IMR-90 (cell line): ENCODE measurements around the gene EHBP1. TPM values are rescaled to one million over a fixed set of nuclear protein-coding genes. Genes with fewer than 3 reads are reported as not detected.

Source experiments
- ATAC-seq: fragments of 200-7000 bp; cut with Tn5 transposase; 2 replicates; pipeline ENCODE4 v1.9.1; 2020; ENCODE audit warnings: low read depth, mild to moderate bottlenecking, moderate library complexity
- BruUV-seq: library from RNA; stranded (reverse); fragments of 400-500 nt; replicated peaks from 2 replicates; lab custom pipeline; 2021; lab: Mats Ljungman, UMichigan
- CTCF ChIA-PET: fragments of 300-600 bp; formaldehyde crosslinking; extraction: SDS; loops from one replicate; lab custom pipeline; 2021; ENCODE audit warnings: antibody characterized with exemption; lab: Yijun Ruan, JAX
- POLR2A ChIA-PET: fragments of 300-600 bp; sonication (Branson Sonifier 250); formaldehyde crosslinking; loops from one replicate; lab custom pipeline; 2022; ENCODE audit warnings: antibody characterized with exemption; ENCODE audit not compliant: unreplicated experiment; lab: Charles Lee
- DNase-seq: peaks from one replicate; pipeline ENCODE4 v3.0.0; 2013
- H2AFZ ChIP-seq: replicated peaks from 2 replicates; pipeline ENCODE3; 2013; ENCODE audit warnings: low read length, mild to moderate bottlenecking; ENCODE audit not compliant: poor library complexity
- H2AK5ac ChIP-seq: 2 replicates; pipeline ENCODE4 v1.6.1; 2013; ENCODE audit warnings: low read depth, low read length, inconsistent platforms
- H2AK9ac ChIP-seq: replicated peaks from 2 replicates; pipeline ENCODE3; 2013; ENCODE audit warnings: mild to moderate bottlenecking, low read depth, low read length, moderate library complexity; ENCODE audit not compliant: poor library complexity
- H2BK120ac ChIP-seq: 2 replicates; pipeline ENCODE4 v1.6.1; 2013; ENCODE audit warnings: low read depth, low read length, inconsistent platforms
- H2BK15ac ChIP-seq: 3 replicates; pipeline ENCODE4 v1.6.1; 2013; ENCODE audit warnings: low read depth, low read length, inconsistent platforms
- H2BK20ac ChIP-seq: 2 replicates; pipeline ENCODE4 v1.6.1; 2013; ENCODE audit warnings: low read depth, mild to moderate bottlenecking, inconsistent platforms, low read length, moderate library complexity
- H2BK5ac ChIP-seq: 2 replicates; pipeline ENCODE4 v1.6.1; 2013; ENCODE audit warnings: mild to moderate bottlenecking, low read depth, low read length, inconsistent platforms; ENCODE audit not compliant: poor library complexity, severe bottlenecking
- H3K14ac ChIP-seq: replicated peaks from 2 replicates; pipeline ENCODE4 v1.6.1; 2013; ENCODE audit warnings: low read depth, low read length, inconsistent platforms
- H3K18ac ChIP-seq: 2 replicates; pipeline ENCODE4 v1.6.1; 2013; ENCODE audit warnings: low read depth, low read length, control low read depth
- H3K23ac ChIP-seq: 2 replicates; pipeline ENCODE4 v1.6.1; 2013; ENCODE audit warnings: low read depth, low read length, inconsistent platforms
- H3K27ac ChIP-seq: 2 replicates; pipeline ENCODE4 v1.5.1; 2013; ENCODE audit warnings: mild to moderate bottlenecking, control low read depth, low read length; ENCODE audit not compliant: insufficient read depth
- H3K27me3 ChIP-seq: 2 replicates; pipeline ENCODE4 v1.6.1; 2013; ENCODE audit warnings: low read length; ENCODE audit not compliant: control insufficient read depth, insufficient read depth
- H3K36me3 ChIP-seq: 2 replicates; pipeline ENCODE4 v1.6.1; 2013; ENCODE audit warnings: low read length, mixed read lengths; ENCODE audit not compliant: control insufficient read depth, insufficient read depth
- H3K4ac ChIP-seq: 2 replicates; pipeline ENCODE4 v1.6.1; 2013; ENCODE audit warnings: low read depth, low read length, inconsistent platforms
- H3K4me1 ChIP-seq: 2 replicates; pipeline ENCODE4 v1.6.1; 2013; ENCODE audit warnings: low read length, mixed read lengths; ENCODE audit not compliant: control insufficient read depth, insufficient read depth
- H3K4me2 ChIP-seq: 2 replicates; pipeline ENCODE4 v1.6.1; 2013; ENCODE audit warnings: low read depth, mild to moderate bottlenecking, control low read depth, low read length, moderate library complexity
- H3K4me3 ChIP-seq: 2 replicates; pipeline ENCODE4 v1.5.1; 2013; ENCODE audit warnings: low read depth, mild to moderate bottlenecking, control low read depth, low read length, moderate library complexity; ENCODE audit not compliant: insufficient read depth
- H3K56ac ChIP-seq: 2 replicates; pipeline ENCODE4 v1.6.1; 2013; ENCODE audit warnings: low read length, inconsistent platforms; ENCODE audit not compliant: insufficient read depth; ENCODE audit errors: extremely low read depth
- H3K79me1 ChIP-seq, 2 experiments: 2 replicates each; pipeline ENCODE4 v1.6.1; 2013; ENCODE audit warnings: low read length in 2 of 2, inconsistent platforms in 1 of 2, low read depth in 1 of 2
- H3K9ac ChIP-seq: 2 replicates; pipeline ENCODE4 v1.6.1; 2013; ENCODE audit warnings: low read depth, low read length, control low read depth
- H3K9me1 ChIP-seq: 2 replicates; pipeline ENCODE4 v1.6.1; 2013; ENCODE audit warnings: low read length, inconsistent platforms; ENCODE audit not compliant: insufficient read depth
- H3K9me3 ChIP-seq: 2 replicates; pipeline ENCODE4 v1.6.1; 2013; ENCODE audit warnings: low read length; ENCODE audit not compliant: control insufficient read depth, insufficient read depth
- H4K20me1 ChIP-seq: 2 replicates; pipeline ENCODE4 v1.6.1; 2013; ENCODE audit warnings: low read length, inconsistent platforms; ENCODE audit not compliant: insufficient read depth
- H4K5ac ChIP-seq: 2 replicates; pipeline ENCODE4 v1.6.1; 2013; ENCODE audit warnings: mild to moderate bottlenecking, low read depth, low read length, control low read depth
- H4K8ac ChIP-seq, 2 experiments: 2 replicates each; pipeline ENCODE4 v1.6.1; 2013; ENCODE audit warnings: low read depth in 2 of 2, low read length in 2 of 2, control low read depth in 1 of 2, inconsistent platforms in 1 of 2
- H4K91ac ChIP-seq: 2 replicates; pipeline ENCODE4 v1.6.1; 2013; ENCODE audit warnings: low read depth, low read length, inconsistent platforms; ENCODE audit not compliant: insufficient read depth
- BHLHE40 ChIP-seq: fragments of 150-350 bp; IDR thresholded peaks from 2 replicates; pipeline ENCODE4 v1.6.1; 2016; ENCODE audit warnings: mild to moderate bottlenecking, low read depth, low read length
- CEBPB ChIP-seq: IDR thresholded peaks from 2 replicates; pipeline ENCODE4 v1.6.1; 2012; ENCODE audit warnings: low read depth, low read length, improper control_type of control experiment
- CHD1 ChIP-seq: IDR thresholded peaks from 2 replicates; pipeline ENCODE4 v1.6.1; 2012; ENCODE audit warnings: low read depth, low read length, improper control_type of control experiment
- CTCF ChIP-seq: conservative IDR thresholded peaks from 2 replicates; pipeline ENCODE4 v1.5.1; 2012; ENCODE audit warnings: mild to moderate bottlenecking, low read depth, low read length, improper control_type of control experiment
- ELK1 ChIP-seq: fragments of 150-350 bp; IDR thresholded peaks from 2 replicates; pipeline ENCODE4 v1.6.1; 2016; ENCODE audit warnings: low read depth, mild to moderate bottlenecking, low read length, moderate library complexity, borderline replicate concordance
- FOS ChIP-seq: fragments of 150-350 bp; IDR thresholded peaks from 2 replicates; pipeline ENCODE4 v1.6.1; 2016; ENCODE audit warnings: low read depth, low read length
- MXI1 ChIP-seq: IDR thresholded peaks from 2 replicates; pipeline ENCODE4 v1.6.1; 2012; ENCODE audit warnings: low read depth, mild to moderate bottlenecking, low read length, moderate library complexity, borderline replicate concordance
- RAD21 ChIP-seq: IDR thresholded peaks from 2 replicates; pipeline ENCODE4 v1.6.1; 2012; ENCODE audit warnings: low read length, improper control_type of control experiment
- RFX5 ChIP-seq: IDR thresholded peaks from 2 replicates; pipeline ENCODE4 v1.8.0; 2012; ENCODE audit warnings: low read depth, mild to moderate bottlenecking, low read length, moderate library complexity
- SMC3 ChIP-seq: fragments of 150-350 bp; IDR thresholded peaks from 2 replicates; pipeline ENCODE4 v1.6.1; 2016; ENCODE audit warnings: low read depth, mild to moderate bottlenecking, antibody characterized with exemption, low read length, moderate library complexity
- USF2 ChIP-seq: fragments of 150-350 bp; IDR thresholded peaks from 2 replicates; pipeline ENCODE4 v1.6.1; 2017; ENCODE audit warnings: mild to moderate bottlenecking, antibody characterized with exemption, low read length, low read depth
- WGBS, 2 experiments: methylation state at CpG; one replicate each; pipeline versions ENCODE4 v1.1.5 to v1.1.7; 2013; ENCODE audit warnings: missing lambda C conversion rate in 2 of 2; ENCODE audit not compliant: insufficient read length in 1 of 2; ENCODE audit errors: extremely low coverage in 2 of 2; 5-methylcytosine and 5-hydroxymethylcytosine counted together
- dilution Hi-C: fragments of 300-500 bp; cut with HindIII; formaldehyde crosslinking; loops from one replicate; pipeline ENCODE4 v1.14.3; 2018; ENCODE audit warnings: low sequenced_read_pairs; ENCODE audit not compliant: unreplicated experiment
- in situ Hi-C: fragments of 300-500 bp; cut with MboI; formaldehyde crosslinking; loops from 3 replicates; pipeline ENCODE4 v1.14.3; 2019; ENCODE audit warnings: low sequenced_read_pairs, inconsistent platforms, mixed read lengths
- intact Hi-C: fragments of 100-400 bp; cut with micrococcal nuclease; formaldehyde crosslinking; loops from 2 replicates; pipeline ENCODE4 v1.10.0; 2022
- polyA plus RNA-seq, 3 experiments: library from polyadenylated mRNA; depleted of rRNA; stranded (reverse); fragments of >200 nt; gene quantifications; 2 replicates each; pipeline ENCODE4 v1.2.3, GENCODE V29; 2012; ENCODE audit warnings: low replicate concordance in 1 of 3
- total RNA-seq: library from RNA; depleted of rRNA; stranded (reverse); fragments of >200 nt; gene quantifications from 2 replicates; pipeline ENCODE4 v1.2.3, GENCODE V29; 2012

The EHBP1 gene
- total and polyA plus RNA-seq, 2 of the 4 experiments (the other 2 are of a cell fraction) = 28.3 to 44.4 TPM

- dilution Hi-C loops = no loop called here
- no peaks in the 10 kb centered on the region for H3K4me1 ChIP-seq
- TF ChIP-seq CHD1 (no peak), MXI1 (no peak), CEBPB (no peak), FOS (no peak), CTCF (no peak), RAD21 (no peak), ELK1 (no peak), BHLHE40 (no peak), RFX5 (no peak), USF2 (no peak), SMC3 (no peak)
- no peaks in the 10 kb centered on the region for H4K20me1 ChIP-seq
- intact Hi-C loops = no loop called here
- no peak overlapping the region for H3K4ac ChIP-seq
- peak; percentile 73 for DNase-seq
- no peak overlapping the region for H3K4me3 ChIP-seq
- in situ Hi-C loops = loop anchor here (10.0 to 25.0 kb wide), 2 partner anchors 244 to 567 kb away; no protein-coding TSS in a partner anchor
- BruUV-seq = no TSS peak
- H2BK15ac ChIP-seq = no peak overlapping the region
- H2AK9ac ChIP-seq = no peak overlapping the region
- no peak overlapping the region for H4K8ac ChIP-seq
- no peak overlapping the region for H3K18ac ChIP-seq
- H4K5ac ChIP-seq = no peak overlapping the region
- H3K36me3 ChIP-seq = peaks cover 3% of the 10 kb centered on the region; the same call in 1 of the 2 replicates
- H3K14ac ChIP-seq = no peak overlapping the region
- no peaks in the 10 kb centered on the region for H3K9me3 ChIP-seq
- CTCF ChIA-PET = interaction anchor here (0.6 kb wide), 1 partner anchor 380 kb away, joined by 4 read pairs; no protein-coding TSS in a partner anchor
- no peak overlapping the region for H3K23ac ChIP-seq
- no peaks in the 10 kb centered on the region; a peak in 2 of 4 replicates for H3K79me1 ChIP-seq
- no peak overlapping the region for H4K91ac ChIP-seq
- no peaks in the 10 kb centered on the region for H3K9me1 ChIP-seq
- ATAC-seq = peak; percentile 40; the same call in 1 of the 2 replicates
- H2BK5ac ChIP-seq = no peak overlapping the region
- POLR2A ChIA-PET = no interaction called here
- H3K27ac ChIP-seq = no peak overlapping the region
- H3K56ac ChIP-seq = no peak overlapping the region
- no peak overlapping the region for H3K4me2 ChIP-seq
- H2AK5ac ChIP-seq = no peak overlapping the region
- WGBS, 2 experiments = no CpG with 5 or more reads among the region's 1 CpG
- H2BK120ac ChIP-seq = no peak overlapping the region
- H3K27me3 ChIP-seq = no peaks in the 10 kb centered on the region
- H2AFZ ChIP-seq = no peak overlapping the region
- no peak overlapping the region for H2BK20ac ChIP-seq
- no peak overlapping the region for H3K9ac ChIP-seq
Observed at GRCh38 chr2:63029058-63029457, 323.5 kb downstream of the EHBP1 start.
